Activated CD4-positive, alpha-beta T cell treated with anti-CD3 and anti-CD28 coated beads for 36 hours (primary cell): Measurements from ENCODE around the gene TIMM10B. TPM values are rescaled to one million over a fixed set of nuclear protein-coding genes. Genes with fewer than 3 reads are reported as not detected.
"Not testable (repeated sequence)": the region's sequence is repeated elsewhere in the genome, so short reads cannot be mapped to it uniquely, and the experiment has no call there.

Experiments
- ATAC-seq: fragments of 200-7000 bp; cut with Tn5 transposase; one replicate; pipeline ENCODE4 v1.10.0; 2021; ENCODE audit warnings: mild to moderate bottlenecking, moderate library complexity
- CTCF ChIA-PET: fragments of 350-600 bp; sonication (Branson Sonifier 250); formaldehyde crosslinking; loops from one replicate; lab custom pipeline; 2021; ENCODE audit warnings: antibody characterized with exemption; lab: Charles Lee
- POLR2A ChIA-PET: fragments of 350-600 bp; sonication (Branson Sonifier 250); formaldehyde crosslinking; loops from one replicate; lab custom pipeline; 2021; ENCODE audit warnings: antibody characterized with exemption, inconsistent platforms; lab: Charles Lee
- DNase-seq: peaks from one replicate; pipeline ENCODE4 v3.0.0-alpha.2; 2020
- H3K27ac Mint-ChIP-seq: one replicate; pipeline ENCODE4 v1.8.0; 2021; ENCODE audit warnings: mixed read lengths
- H3K27me3 Mint-ChIP-seq: one replicate; pipeline ENCODE4 v1.8.0; 2021; ENCODE audit warnings: mixed read lengths
- H3K36me3 Mint-ChIP-seq: one replicate; pipeline ENCODE4 v1.8.0; 2021; ENCODE audit warnings: low read depth, mixed read lengths
- H3K4me1 Mint-ChIP-seq: one replicate; pipeline ENCODE4 v1.8.0; 2021; ENCODE audit warnings: mixed read lengths
- H3K4me3 Mint-ChIP-seq: one replicate; pipeline ENCODE4 v1.8.0; 2021; ENCODE audit warnings: mild to moderate bottlenecking, moderate library complexity, mixed read lengths
- H3K9me3 Mint-ChIP-seq: one replicate; pipeline ENCODE4 v1.8.0; 2021; ENCODE audit warnings: low read depth, mixed read lengths
- intact Hi-C, 2 experiments: fragments of 100-400 bp; cut with DNase I in 1 of 2; cut with micrococcal nuclease in 1 of 2; formaldehyde crosslinking; loops; one replicate each; pipeline versions ENCODE4 v1.14.2 to v1.15.1; 2022 to 2024; cut with DNase I, micrococcal nuclease
- total RNA-seq, 2 experiments: library from RNA; stranded (reverse); gene quantifications; one replicate each; pipeline ENCODE4 v1.2.3, GENCODE V29; 2021

TIMM10B gene
- total RNA-seq, 2 experiments from 2014 or later, result 27.1 to 39.2 TPM

- intact Hi-C loops, result no loop called here
- H3K27me3 Mint-ChIP-seq, result no peaks in the 10 kb centered on the region
- ATAC-seq, result no peak
- H3K4me3 Mint-ChIP-seq, result no peak overlapping the region
- H3K27ac Mint-ChIP-seq, result no peak overlapping the region
- peaks cover 17% of the 10 kb centered on the region for H3K36me3 Mint-ChIP-seq
- H3K4me1 Mint-ChIP-seq, result no peaks in the 10 kb centered on the region
- no peaks in the 10 kb centered on the region for H3K9me3 Mint-ChIP-seq
- ChIA-PET POLR2A (no interaction called here), CTCF (interaction anchor here (0.6 to 7.5 kb wide), 4 partner anchors 14 to 126 kb away, joined by 4 to 69 read pairs (median 8); no protein-coding TSS in a partner anchor)
- no peak for DNase-seq
Measured at GRCh38 chr11:6504166-6504565, 22.9 kb downstream of the TIMM10B start.

- Mint-ChIP-seq H3K4me3 (no peak overlapping the region), H3K36me3 (peaks cover 17% of the 10 kb centered on the region), H3K27me3 (no peaks in the 10 kb centered on the region), H3K9me3 (no peaks in the 10 kb centered on the region), H3K27ac (no peak overlapping the region), H3K4me1 (no peaks in the 10 kb centered on the region)
- intact Hi-C loops, result loop anchor here (1.0 kb wide), 1 partner anchor 126 kb away; no protein-coding TSS in a partner anchor
- ChIA-PET CTCF (interaction anchor here (0.6 to 7.5 kb wide), 16 partner anchors 10 to 249 kb away, joined by 3 to 69 read pairs (median 3); no protein-coding TSS in a partner anchor), POLR2A (no interaction called here)
- no peak for DNase-seq
- peak; percentile 57 for ATAC-seq
Measured at GRCh38 chr11:6505577-6506240, 24.4 kb downstream of the TIMM10B start.

GRCh38 chr11:6516865-6517264 is 35.6 kb downstream of the TIMM10B start:
- no peak for ATAC-seq
- H3K9me3 Mint-ChIP-seq, result no peaks in the 10 kb centered on the region
- intact Hi-C loops, result no loop called here
- no peaks in the 10 kb centered on the region for H3K4me1 Mint-ChIP-seq
- no peak overlapping the region for H3K27ac Mint-ChIP-seq
- peaks cover 54% of the 10 kb centered on the region for H3K36me3 Mint-ChIP-seq
- ChIA-PET CTCF (no interaction called here), POLR2A (no interaction called here)
- H3K4me3 Mint-ChIP-seq, result no peak overlapping the region
- no peak for DNase-seq
- no peaks in the 10 kb centered on the region for H3K27me3 Mint-ChIP-seq

DNA sequence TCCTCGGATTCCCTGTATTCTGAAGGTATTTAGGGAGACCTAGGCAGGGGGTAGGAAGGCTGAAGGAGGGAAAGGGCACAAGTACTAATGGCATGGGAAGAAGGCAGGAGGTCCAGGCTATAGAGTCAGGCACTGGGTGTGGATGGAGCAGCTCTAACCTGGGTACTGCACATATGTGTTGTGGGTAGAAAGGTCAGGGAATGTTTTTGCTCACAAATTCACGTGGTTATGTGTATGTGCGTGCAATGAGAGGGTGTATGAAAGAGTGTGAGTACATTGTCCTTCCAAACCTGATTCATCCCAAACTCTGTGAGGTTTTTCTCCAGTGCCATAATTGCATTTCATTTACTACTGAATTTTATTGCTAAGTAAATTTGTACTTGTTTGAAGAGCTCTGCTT is 39.0 kb downstream of the TIMM10B start:
- no peak overlapping the region for H3K4me3 Mint-ChIP-seq
- ATAC-seq (no peak), DNase-seq (no peak)
- ChIA-PET CTCF (interaction anchor here (1.0 kb wide), 2 partner anchors 26 to 167 kb away, joined by 3 to 4 read pairs; no protein-coding TSS in a partner anchor), POLR2A (no interaction called here)
- H3K27me3 Mint-ChIP-seq, result no peaks in the 10 kb centered on the region
- H3K9me3 Mint-ChIP-seq, result no peaks in the 10 kb centered on the region
- H3K36me3 Mint-ChIP-seq, result peaks cover 45% of the 10 kb centered on the region
- no peak overlapping the region for H3K27ac Mint-ChIP-seq
- intact Hi-C loops, result loop anchor here in 1 of 2 experiments (10.0 kb wide), 1 partner anchor 335 kb away; no protein-coding TSS in a partner anchor
- H3K4me1 Mint-ChIP-seq, result peaks cover 24% of the 10 kb centered on the region

GRCh38 chr11:6521946-6522345 is 40.6 kb downstream of the TIMM10B start:
- POLR2A ChIA-PET, ATAC-seq, H3K27ac Mint-ChIP-seq, H3K9me3 Mint-ChIP-seq, DNase-seq, H3K4me3 Mint-ChIP-seq, H3K27me3 Mint-ChIP-seq: not testable (repeated sequence)
- peaks cover 37% of the 10 kb centered on the region for H3K4me1 Mint-ChIP-seq
- CTCF ChIA-PET, result interaction anchor here (0.9 to 2.9 kb wide), 2 partner anchors 10 to 143 kb away, joined by 4 to 11 read pairs; no protein-coding TSS in a partner anchor
- peaks cover 44% of the 10 kb centered on the region for H3K36me3 Mint-ChIP-seq
- intact Hi-C loops, result loop anchor here in 1 of 2 experiments (10.0 kb wide), 1 partner anchor 333 kb away; no protein-coding TSS in a partner anchor

GRCh38 chr11:6523253-6523652 is 42.0 kb downstream of the TIMM10B start:
- ChIA-PET CTCF (interaction anchor here (1.0 to 2.9 kb wide), 5 partner anchors 12 to 989 kb away, joined by 3 to 11 read pairs (median 3); no protein-coding TSS in a partner anchor), POLR2A (interaction anchor here (0.6 kb wide), 1 partner anchor 180 kb away, joined by 3 read pairs; no protein-coding TSS in a partner anchor)
- DNase-seq (no peak), ATAC-seq (peak; percentile 86)
- Mint-ChIP-seq H3K4me3 (no peak overlapping the region), H3K9me3 (no peaks in the 10 kb centered on the region), H3K27me3 (no peaks in the 10 kb centered on the region), H3K36me3 (peaks cover 53% of the 10 kb centered on the region), H3K4me1 (peaks cover 41% of the 10 kb centered on the region), H3K27ac (no peak overlapping the region)
- intact Hi-C loops, result loop anchor here in 1 of 2 experiments (10.0 kb wide), 1 partner anchor 332 kb away; no protein-coding TSS in a partner anchor

- peak; percentile 16 for ATAC-seq
- POLR2A ChIA-PET, result interaction anchor here (0.8 kb wide), 1 partner anchor 16 kb away, joined by 4 read pairs; no protein-coding TSS in a partner anchor
- H3K4me1 Mint-ChIP-seq, result peaks cover 41% of the 10 kb centered on the region
- no peak for DNase-seq
- CTCF ChIA-PET, result interaction anchor here (0.6 to 1.2 kb wide), 7 partner anchors 11 to 302 kb away, joined by 3 to 5 read pairs (median 3); partner anchors contain the start of gene MRPL17
- H3K9me3 Mint-ChIP-seq, result no peaks in the 10 kb centered on the region
- peaks cover 36% of the 10 kb centered on the region for H3K36me3 Mint-ChIP-seq
- no peaks in the 10 kb centered on the region for H3K27me3 Mint-ChIP-seq
- H3K4me3 Mint-ChIP-seq, result peak overlapping the region; percentile 44
- peak overlapping the region; percentile 83 for H3K27ac Mint-ChIP-seq
- intact Hi-C loops, result loop anchor here in 1 of 2 experiments (2.0 to 10.0 kb wide), 2 partner anchors 40 to 328 kb away; no protein-coding TSS in a partner anchor
Measured at GRCh38 chr11:6526411-6527135, 45.3 kb downstream of the TIMM10B start.

DNA sequence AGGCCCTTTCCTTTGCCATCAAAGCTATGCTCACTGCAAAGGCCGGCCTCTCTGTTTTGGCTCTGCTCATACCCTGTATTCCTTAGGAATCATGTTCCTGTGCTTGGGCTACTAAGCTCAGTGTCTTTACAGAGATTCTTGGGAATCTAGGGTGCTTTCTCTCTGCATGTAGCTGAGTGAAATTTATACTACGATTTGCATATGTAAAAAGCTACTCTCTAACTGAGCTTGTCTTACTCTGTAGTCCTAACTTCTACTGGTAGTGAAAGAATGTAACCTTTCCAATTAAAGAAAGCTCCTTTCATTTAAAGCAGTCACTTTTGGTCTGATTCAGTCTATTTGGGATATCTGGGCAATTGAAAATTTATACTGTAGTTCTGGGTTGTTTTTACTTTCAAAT is 48.0 kb downstream of the TIMM10B start:
- H3K36me3 Mint-ChIP-seq, result peaks cover 41% of the 10 kb centered on the region
- no peaks in the 10 kb centered on the region for H3K27me3 Mint-ChIP-seq
- DNase-seq, result no peak
- H3K4me3 Mint-ChIP-seq, result no peak overlapping the region
- no peaks in the 10 kb centered on the region for H3K9me3 Mint-ChIP-seq
- peaks cover 28% of the 10 kb centered on the region for H3K4me1 Mint-ChIP-seq
- ChIA-PET POLR2A (interaction anchor here (0.6 kb wide), 1 partner anchor 44 kb away, joined by 3 read pairs; no protein-coding TSS in a partner anchor), CTCF (interaction anchor here (0.6 to 5.0 kb wide), 9 partner anchors 22 to 226 kb away, joined by 3 to 37 read pairs (median 4); no protein-coding TSS in a partner anchor)
- ATAC-seq, result no peak
- intact Hi-C loops, result loop anchor here in 1 of 2 experiments (10.0 kb wide), 1 partner anchor 326 kb away; no protein-coding TSS in a partner anchor
- no peak overlapping the region for H3K27ac Mint-ChIP-seq

- Mint-ChIP-seq H3K27me3 (no peaks in the 10 kb centered on the region), H3K4me1 (peaks cover 16% of the 10 kb centered on the region), H3K27ac (peak overlapping the region; percentile 26), H3K4me3 (no peak overlapping the region), H3K9me3 (no peaks in the 10 kb centered on the region), H3K36me3 (peaks cover 31% of the 10 kb centered on the region)
- ChIA-PET CTCF (interaction anchor here (0.8 to 5.0 kb wide), 37 partner anchors 10 to 1162 kb away, joined by 3 to 37 read pairs (median 4); partner anchors contain the start of gene MRPL17), POLR2A (interaction anchor here (0.7 kb wide), 1 partner anchor 15 kb away, joined by 3 read pairs; no protein-coding TSS in a partner anchor)
- DNase-seq, result no peak
- intact Hi-C loops, result loop anchor here (1.0 to 5.0 kb wide), 7 partner anchors 49 to 226 kb away; partner anchors contain the start of genes MRPL17 (in 2 of the 2), ARFIP2 (in 1 of the 2), ILK (in 1 of the 2) and RRP8 (in 1 of the 2)
- ATAC-seq, result peak; percentile 84
Measured at GRCh38 chr11:6530848-6531247, 49.5 kb downstream of the TIMM10B start.

GRCh38 chr11:6531267-6531752 is 50.0 kb downstream of the TIMM10B start:
- no peak overlapping the region for H3K27ac Mint-ChIP-seq
- no peaks in the 10 kb centered on the region for H3K9me3 Mint-ChIP-seq
- no peak overlapping the region for H3K4me3 Mint-ChIP-seq
- ChIA-PET POLR2A (interaction anchor here (0.7 kb wide), 1 partner anchor 14 kb away, joined by 3 read pairs; no protein-coding TSS in a partner anchor), CTCF (interaction anchor here (0.8 to 5.0 kb wide), 38 partner anchors 9 to 1161 kb away, joined by 3 to 37 read pairs (median 4); partner anchors contain the start of gene MRPL17)
- peak; percentile 71 for ATAC-seq
- peaks cover 11% of the 10 kb centered on the region for H3K4me1 Mint-ChIP-seq
- H3K36me3 Mint-ChIP-seq, result peaks cover 27% of the 10 kb centered on the region
- H3K27me3 Mint-ChIP-seq, result no peaks in the 10 kb centered on the region
- intact Hi-C loops, result loop anchor here (1.0 to 5.0 kb wide), 7 partner anchors 49 to 226 kb away; partner anchors contain the start of genes MRPL17 (in 2 of the 2), ARFIP2 (in 1 of the 2), ILK (in 1 of the 2) and RRP8 (in 1 of the 2)
- peak; percentile 26 for DNase-seq
